GM06990 (cell line): ENCODE data around the gene FTSJ1.

Source experiments
- DNase-seq: peaks from one replicate; pipeline ENCODE4 v3.0.0-alpha.2; 2011; ENCODE audit not compliant: insufficient read length; ENCODE audit errors: extremely low read depth
- H3K27me3 ChIP-seq: replicated peaks from 2 replicates; pipeline ENCODE4 v1.6.0; 2011; ENCODE audit warnings: low read length; ENCODE audit not compliant: control insufficient read depth, insufficient read depth
- H3K36me3 ChIP-seq: 2 replicates; pipeline ENCODE4 v1.5.1; 2011; ENCODE audit warnings: low read length; ENCODE audit not compliant: control insufficient read depth, insufficient read depth
- H3K4me3 ChIP-seq: replicated peaks from 2 replicates; pipeline ENCODE4 v1.5.1; 2011; ENCODE audit warnings: low read depth, mild to moderate bottlenecking, control low read depth, low read length
- TF ChIP-seq, protein P1 (sequence below): IDR thresholded peaks from 2 replicates; pipeline ENCODE4 v1.5.1; 2011; ENCODE audit warnings: low read length, control low read depth, mild to moderate bottlenecking, inconsistent platforms; ENCODE audit not compliant: insufficient read depth, poor library complexity, severe bottlenecking

FTSJ1 gene

DNA sequence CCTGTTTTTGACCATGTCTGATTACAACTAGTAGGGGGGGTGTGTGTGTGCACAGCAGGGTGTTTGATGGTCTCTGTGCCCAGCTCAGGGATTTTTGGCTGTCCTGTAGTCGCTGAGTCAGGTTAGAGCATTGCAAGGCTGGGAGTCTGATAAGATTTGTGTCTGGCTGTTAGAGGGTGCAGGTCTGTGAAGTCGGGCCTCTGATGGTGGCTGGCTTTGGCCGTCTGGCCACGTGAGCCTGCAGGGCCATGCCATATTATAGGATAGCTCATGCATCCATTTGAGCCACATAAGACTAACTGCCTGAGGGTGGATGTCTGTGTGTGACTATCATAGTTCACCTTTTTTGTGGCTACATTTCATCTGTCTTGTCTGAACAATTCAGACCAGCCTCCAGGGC lies 37.7 kb downstream of the FTSJ1 start:
- no peak for DNase-seq
- no peak overlapping the region for H3K4me3 ChIP-seq
- TF ChIP-seq, protein P1, sequence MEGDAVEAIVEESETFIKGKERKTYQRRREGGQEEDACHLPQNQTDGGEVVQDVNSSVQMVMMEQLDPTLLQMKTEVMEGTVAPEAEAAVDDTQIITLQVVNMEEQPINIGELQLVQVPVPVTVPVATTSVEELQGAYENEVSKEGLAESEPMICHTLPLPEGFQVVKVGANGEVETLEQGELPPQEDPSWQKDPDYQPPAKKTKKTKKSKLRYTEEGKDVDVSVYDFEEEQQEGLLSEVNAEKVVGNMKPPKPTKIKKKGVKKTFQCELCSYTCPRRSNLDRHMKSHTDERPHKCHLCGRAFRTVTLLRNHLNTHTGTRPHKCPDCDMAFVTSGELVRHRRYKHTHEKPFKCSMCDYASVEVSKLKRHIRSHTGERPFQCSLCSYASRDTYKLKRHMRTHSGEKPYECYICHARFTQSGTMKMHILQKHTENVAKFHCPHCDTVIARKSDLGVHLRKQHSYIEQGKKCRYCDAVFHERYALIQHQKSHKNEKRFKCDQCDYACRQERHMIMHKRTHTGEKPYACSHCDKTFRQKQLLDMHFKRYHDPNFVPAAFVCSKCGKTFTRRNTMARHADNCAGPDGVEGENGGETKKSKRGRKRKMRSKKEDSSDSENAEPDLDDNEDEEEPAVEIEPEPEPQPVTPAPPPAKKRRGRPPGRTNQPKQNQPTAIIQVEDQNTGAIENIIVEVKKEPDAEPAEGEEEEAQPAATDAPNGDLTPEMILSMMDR, result no peak
- no peaks in the 10 kb centered on the region for H3K27me3 ChIP-seq
- H3K36me3 ChIP-seq, result no peaks in the 10 kb centered on the region; the same call in 1 of the 2 replicates

DNA sequence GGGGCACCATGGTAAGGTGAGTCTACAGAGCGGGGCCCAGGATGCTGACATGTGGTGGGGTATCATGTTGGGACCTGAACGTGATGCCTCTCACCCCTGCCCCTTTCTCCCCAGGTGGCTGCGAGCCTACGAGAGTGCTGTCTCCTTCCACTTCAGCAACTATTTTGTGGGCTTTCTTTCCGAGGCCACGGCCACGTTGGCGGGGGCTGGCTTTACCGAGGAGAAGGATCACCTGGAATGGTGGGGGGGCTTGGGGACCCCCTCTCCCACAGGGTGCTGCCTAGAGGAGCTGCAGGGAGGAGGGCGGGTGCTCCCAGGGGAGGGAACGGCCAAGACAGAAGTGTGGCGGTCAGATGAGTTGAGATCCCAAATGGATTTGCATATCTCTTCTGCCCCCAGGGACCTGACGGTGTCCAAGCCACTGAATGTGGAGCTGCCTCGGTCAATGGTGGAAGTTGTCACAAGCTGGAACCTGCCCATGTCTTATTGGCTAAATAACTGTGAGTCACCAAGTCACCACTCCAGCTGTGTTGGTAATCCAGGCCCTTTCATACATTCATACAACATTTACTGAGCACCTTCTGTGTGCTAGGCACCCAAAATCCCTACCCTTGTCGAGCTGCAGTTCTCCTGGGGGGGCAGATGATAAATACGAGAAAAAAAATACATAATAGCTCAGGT lies 38.3 kb downstream of the FTSJ1 start:
- H3K36me3 ChIP-seq, result no peaks in the 10 kb centered on the region; the same call in 1 of the 2 replicates
- no peak for DNase-seq
- H3K27me3 ChIP-seq, result no peaks in the 10 kb centered on the region
- no peak overlapping the region for H3K4me3 ChIP-seq
- TF ChIP-seq, protein P1, result no peak

DNA sequence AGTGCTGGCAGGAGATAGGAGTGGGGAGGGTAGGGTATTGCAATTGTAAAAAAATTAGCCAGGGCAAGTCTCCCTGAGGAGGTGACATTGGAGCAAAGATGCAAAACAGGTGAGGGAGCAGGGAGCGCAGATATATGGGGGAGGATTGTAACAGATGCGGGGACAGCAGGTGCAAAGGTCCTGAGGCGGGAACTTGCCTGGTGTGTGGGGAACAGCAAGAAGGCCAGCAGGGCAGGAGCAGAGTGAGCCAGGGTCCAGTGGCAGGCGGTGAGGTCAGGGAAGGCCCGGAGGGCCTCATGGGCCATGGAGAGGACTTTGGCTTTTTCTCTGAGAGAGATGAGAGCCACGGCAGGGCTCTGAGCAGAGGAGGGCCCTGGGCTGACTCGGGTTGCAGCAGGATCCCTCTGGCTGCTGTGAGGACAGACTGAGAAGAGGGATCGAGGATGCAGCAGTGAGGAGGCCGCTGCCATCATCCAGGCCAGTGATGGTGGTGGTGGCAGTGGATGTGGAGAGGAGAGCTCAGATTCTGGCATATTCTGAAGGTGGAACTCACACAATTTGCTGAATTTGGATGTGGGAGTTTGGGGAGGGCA lies 39.0 kb downstream of the FTSJ1 start:
- no peaks in the 10 kb centered on the region for H3K27me3 ChIP-seq
- DNase-seq, result no peak
- TF ChIP-seq, protein P1, result no peak

DNA sequence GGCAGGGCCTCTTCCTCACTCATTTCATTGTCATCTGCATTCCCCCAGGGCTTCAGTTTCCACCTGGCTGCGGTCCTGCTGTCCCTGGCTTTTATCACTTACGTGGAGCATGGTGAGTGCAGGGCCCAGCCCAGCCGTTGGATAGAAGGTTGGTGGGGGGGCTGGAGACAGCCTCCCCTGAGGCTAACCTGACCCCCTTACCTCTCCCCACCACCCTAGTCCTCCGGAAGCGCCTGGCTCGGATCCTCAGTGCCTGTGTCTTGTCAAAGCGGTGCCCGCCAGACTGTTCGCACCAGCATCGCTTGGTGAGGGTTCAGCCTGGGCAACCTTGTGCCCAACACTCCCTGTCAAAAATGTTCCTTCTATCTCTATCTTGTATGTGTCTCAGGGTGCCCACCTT lies 39.8 kb downstream of the FTSJ1 start:
- no peak for DNase-seq
- Histone ChIP-seq H3K4me3 (no peak overlapping the region), H3K36me3 (no peaks in the 10 kb centered on the region; the same call in 1 of the 2 replicates), H3K27me3 (no peaks in the 10 kb centered on the region)
- TF ChIP-seq, protein P1, result no peak

More for the DNA sequence above, 39.0 kb downstream of the FTSJ1 start:
- Histone ChIP-seq H3K36me3 (no peaks in the 10 kb centered on the region; the same call in 1 of the 2 replicates), H3K4me3 (no peak overlapping the region)

DNA sequence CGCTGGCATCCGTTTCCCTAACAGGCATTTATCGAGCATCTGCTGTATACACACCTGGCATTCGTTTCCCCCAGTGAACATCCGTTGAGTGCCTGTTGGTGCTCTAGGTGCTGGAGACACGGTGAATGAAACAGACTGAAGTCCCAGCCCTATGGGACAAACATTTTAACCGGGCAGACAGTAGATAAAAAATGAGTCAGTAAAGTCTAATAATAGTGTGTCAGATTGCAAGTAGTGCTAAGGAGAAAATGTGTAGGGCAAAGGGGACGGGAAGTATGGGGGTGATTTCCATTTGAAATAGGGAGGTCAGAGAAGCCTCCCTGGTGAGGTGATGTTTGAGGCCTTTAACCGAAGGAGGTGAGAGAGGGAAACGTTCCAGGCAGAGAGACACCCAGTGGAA lies 40.3 kb downstream of the FTSJ1 start:
- Histone ChIP-seq H3K4me3 (no peak overlapping the region), H3K36me3 (no peaks in the 10 kb centered on the region; the same call in 1 of the 2 replicates), H3K27me3 (no peaks in the 10 kb centered on the region)
- no peak for DNase-seq
- TF ChIP-seq, protein P1, result no peak
